ENCODE data around the gene CCDC77.
A peak's percentile ranks its signal among the peaks of the same experiment; 100 is the strongest.

CCDC77 gene

DNA sequence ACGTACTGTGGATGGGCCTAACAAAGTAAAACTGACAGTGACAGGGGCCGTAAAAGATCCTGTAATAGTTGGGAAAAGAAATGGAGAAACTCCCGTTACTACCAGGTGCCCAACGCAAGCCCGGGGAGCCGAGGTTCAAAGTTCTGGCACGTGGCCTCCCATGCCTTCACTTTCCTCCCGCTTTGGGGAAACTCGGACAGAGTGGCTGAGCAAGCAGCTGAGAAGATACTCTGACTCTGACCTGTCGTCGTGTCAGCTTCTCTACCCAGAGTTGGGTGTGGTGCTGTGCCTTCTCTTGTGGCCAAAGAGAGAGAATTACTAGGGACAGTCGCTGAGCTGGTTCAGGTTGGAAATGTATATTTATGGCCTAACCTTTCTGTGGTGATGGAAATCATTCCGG lies 60.0 kb downstream of the CCDC77 start:
- H3K4me1 ChIP-seq: peaks cover 0 to 63% (median 34%) of the 10 kb centered on the region in 4 donors
- DNase-seq: no peak
- no peaks in the 10 kb centered on the region for H3K27me3 ChIP-seq
- H3K27ac ChIP-seq: peak overlapping the region; percentile 86 to 88
- TF ChIP-seq, protein P1, sequence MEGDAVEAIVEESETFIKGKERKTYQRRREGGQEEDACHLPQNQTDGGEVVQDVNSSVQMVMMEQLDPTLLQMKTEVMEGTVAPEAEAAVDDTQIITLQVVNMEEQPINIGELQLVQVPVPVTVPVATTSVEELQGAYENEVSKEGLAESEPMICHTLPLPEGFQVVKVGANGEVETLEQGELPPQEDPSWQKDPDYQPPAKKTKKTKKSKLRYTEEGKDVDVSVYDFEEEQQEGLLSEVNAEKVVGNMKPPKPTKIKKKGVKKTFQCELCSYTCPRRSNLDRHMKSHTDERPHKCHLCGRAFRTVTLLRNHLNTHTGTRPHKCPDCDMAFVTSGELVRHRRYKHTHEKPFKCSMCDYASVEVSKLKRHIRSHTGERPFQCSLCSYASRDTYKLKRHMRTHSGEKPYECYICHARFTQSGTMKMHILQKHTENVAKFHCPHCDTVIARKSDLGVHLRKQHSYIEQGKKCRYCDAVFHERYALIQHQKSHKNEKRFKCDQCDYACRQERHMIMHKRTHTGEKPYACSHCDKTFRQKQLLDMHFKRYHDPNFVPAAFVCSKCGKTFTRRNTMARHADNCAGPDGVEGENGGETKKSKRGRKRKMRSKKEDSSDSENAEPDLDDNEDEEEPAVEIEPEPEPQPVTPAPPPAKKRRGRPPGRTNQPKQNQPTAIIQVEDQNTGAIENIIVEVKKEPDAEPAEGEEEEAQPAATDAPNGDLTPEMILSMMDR (IDR thresholded peaks at IDR 0.05): no peak
- no peaks in the 10 kb centered on the region for H3K9me3 ChIP-seq
- intact Hi-C loops (cut with DNase I; ENCODE audit: low total_unique reads): no loop called here
- H3K36me3 ChIP-seq: no peaks in the 10 kb centered on the region
- peak overlapping the region; percentile 75 to 85 for H3K4me3 ChIP-seq

DNA sequence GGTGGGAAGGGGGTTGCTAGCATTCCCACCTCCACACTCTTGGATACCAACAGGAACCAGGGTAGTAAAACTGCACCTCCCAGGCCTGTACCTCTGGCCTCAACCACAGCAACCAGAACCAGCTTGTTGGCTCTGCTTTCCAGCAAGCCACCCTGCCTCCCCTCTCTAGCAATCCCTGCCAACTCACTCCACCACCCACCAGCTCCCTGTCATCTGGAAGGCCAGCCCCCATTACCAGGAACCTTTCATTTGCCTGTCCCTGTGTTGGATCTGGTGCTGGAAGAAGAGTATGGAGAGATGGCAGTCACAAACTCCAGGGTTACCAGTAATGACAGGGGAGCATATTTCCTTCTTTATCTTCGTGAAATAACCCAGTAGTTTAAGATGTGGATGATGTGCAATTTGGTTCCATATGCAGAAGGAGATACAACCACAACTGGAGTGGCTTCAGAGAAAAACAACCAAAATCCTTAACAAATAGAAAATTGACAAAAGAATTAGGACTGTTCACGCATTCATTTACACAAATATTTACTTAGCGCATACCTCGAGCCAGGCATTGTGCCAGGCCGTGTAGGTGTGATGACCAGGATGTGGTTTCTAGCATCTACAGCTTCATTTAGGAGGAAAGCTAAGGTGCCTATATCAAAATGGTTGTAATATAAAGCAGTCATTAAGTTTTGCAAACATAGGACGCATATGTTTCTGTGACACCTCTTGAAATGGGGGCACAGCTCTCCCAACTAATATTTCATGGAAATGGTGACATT lies 61.7 kb downstream of the CCDC77 start:
- TF ChIP-seq, protein P1 (IDR thresholded peaks at IDR 0.05): no peak
- intact Hi-C loops (cut with DNase I; ENCODE audit: low total_unique reads): no loop called here
- Histone ChIP-seq H3K4me3 (no peak overlapping the region), H3K36me3 (no peaks in the 10 kb centered on the region), H3K4me1 (peaks cover 0 to 80% (median 34%) of the 10 kb centered on the region in 4 donors), H3K27me3 (no peaks in the 10 kb centered on the region), H3K27ac (peak overlapping the region; percentile 86 to 88), H3K9me3 (no peaks in the 10 kb centered on the region)
- no peak for DNase-seq

DNA sequence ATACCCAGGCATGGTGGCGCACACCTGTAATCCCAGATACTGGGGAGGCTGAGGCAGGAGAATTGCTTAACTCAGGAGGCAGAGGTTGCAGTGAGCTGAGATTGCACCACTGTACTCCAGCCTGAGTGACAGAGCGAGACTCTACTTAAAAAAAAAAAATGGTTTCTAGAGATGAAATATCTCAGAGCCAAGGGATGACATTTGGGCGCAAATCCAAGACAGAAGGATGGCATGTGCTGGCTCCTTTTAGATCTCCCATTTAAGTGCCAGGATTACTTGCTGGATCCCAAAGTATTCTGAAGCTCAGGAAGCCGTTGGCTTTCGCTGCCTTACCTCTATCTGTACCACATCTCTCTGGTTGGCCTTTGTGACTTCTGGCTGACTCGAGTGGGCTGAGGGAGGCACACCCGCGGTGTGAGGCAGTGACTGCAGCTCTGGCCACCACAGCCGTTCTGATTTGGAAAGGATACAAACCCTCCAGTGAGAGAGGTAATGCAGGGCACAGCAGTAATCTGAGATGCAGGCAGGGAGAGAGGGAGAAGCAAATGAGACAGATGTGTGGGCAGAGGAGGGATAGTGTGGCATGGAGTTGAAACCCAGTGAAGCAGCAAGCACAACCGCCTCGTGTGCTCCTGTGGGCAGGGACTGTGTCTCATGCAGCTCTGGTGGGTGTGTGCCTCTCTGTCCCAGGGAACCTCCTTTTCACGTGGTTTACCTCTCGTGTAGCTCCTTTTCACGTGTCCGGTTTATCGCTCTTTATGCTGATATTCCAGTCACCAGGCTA lies 63.2 kb downstream of the CCDC77 start:
- H3K4me1 ChIP-seq: peaks cover 0 to 88% (median 47%) of the 10 kb centered on the region in 4 donors
- DNase-seq: no peak
- peak overlapping the region; percentile 86 to 88 for H3K27ac ChIP-seq
- no peak overlapping the region for H3K4me3 ChIP-seq
- no peaks in the 10 kb centered on the region for H3K27me3 ChIP-seq
- no peaks in the 10 kb centered on the region for H3K9me3 ChIP-seq
- intact Hi-C loops (cut with DNase I; ENCODE audit: low total_unique reads): no loop called here
- TF ChIP-seq, protein P1 (IDR thresholded peaks at IDR 0.05): no peak
- no peaks in the 10 kb centered on the region for H3K36me3 ChIP-seq

DNA sequence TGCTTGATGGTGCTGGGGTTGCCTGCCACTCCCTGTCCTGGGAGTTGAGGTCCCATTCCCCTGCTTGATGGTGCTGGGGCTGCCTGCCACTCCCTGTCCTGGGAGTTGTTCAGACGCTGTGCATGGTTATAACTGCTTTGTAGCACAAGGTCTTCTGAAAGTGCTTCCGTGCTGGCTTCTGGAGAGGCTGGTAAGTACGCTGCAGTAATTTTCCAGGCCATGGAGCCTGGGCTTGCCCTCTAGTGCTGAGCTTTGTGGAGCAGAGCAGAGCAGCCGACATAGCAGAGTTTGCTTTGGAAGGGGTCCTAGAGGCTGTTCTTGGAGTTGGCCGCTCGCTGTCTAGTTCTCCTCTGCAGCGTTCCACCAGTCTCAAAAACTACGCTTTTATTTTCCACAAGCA lies 64.6 kb downstream of the CCDC77 start:
- TF ChIP-seq, protein P1 (IDR thresholded peaks at IDR 0.05): peak; percentile 32 to 42
- no peaks in the 10 kb centered on the region for H3K27me3 ChIP-seq
- H3K9me3 ChIP-seq: no peaks in the 10 kb centered on the region
- H3K4me1 ChIP-seq: peaks cover 0 to 82% (median 44%) of the 10 kb centered on the region in 4 donors
- H3K27ac ChIP-seq: peak overlapping the region; percentile 86 to 88
- no peaks in the 10 kb centered on the region for H3K36me3 ChIP-seq
- intact Hi-C loops (cut with DNase I; ENCODE audit: low total_unique reads): no loop called here
- peak overlapping the region in 1 of 2 donors; percentile 8 for H3K4me3 ChIP-seq
- peak; percentile 45 to 87 for DNase-seq

DNA sequence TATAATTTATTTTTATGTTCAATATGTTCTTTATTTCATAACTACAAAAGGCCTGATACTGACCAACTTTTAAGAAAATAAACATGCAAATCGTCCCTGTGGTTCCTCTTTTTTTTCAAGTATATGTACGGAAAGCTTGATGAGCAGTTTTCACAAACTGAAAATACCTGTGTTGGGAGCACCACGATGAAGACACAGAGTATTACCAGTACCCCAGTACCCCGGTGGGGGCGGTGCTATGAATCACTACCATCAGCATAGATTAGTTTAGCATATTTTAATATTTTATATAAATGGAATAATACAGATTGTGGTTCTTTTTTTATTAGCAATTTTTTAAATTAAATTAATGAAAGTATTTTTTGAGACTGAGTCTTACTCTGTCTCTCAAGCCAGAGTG lies 65.3 kb downstream of the CCDC77 start:
- Histone ChIP-seq H3K4me1 (peaks cover 0 to 74% (median 40%) of the 10 kb centered on the region in 4 donors), H3K36me3 (no peaks in the 10 kb centered on the region), H3K27me3 (no peaks in the 10 kb centered on the region), H3K27ac (peak overlapping the region; percentile 86 to 88), H3K4me3 (no peak overlapping the region), H3K9me3 (no peaks in the 10 kb centered on the region)
- TF ChIP-seq, protein P1 (IDR thresholded peaks at IDR 0.05): no peak
- intact Hi-C loops (cut with DNase I; ENCODE audit: low total_unique reads): no loop called here
- no peak for DNase-seq
